Stimulated activated CD4-positive, alpha-beta T cell treated with anti-CD3 and anti-CD28 coated beads, Interleukin-15, amount 100 ng/mL, for 48 hours (primary cell): ENCODE data around the gene MMP24.
"Not testable (repeated sequence)": the region's sequence is repeated elsewhere in the genome, so short reads cannot be mapped to it uniquely, and the experiment has no call there.

Source experiments
- DNase-seq, 2 donors: peaks; one replicate each; pipeline ENCODE4 v3.0.0-alpha.2; 2020; ENCODE audit warnings: low read depth in 2 of 2

The MMP24 gene

GRCh38 chr20:35216541-35216940 is 9.9 kb upstream of the MMP24 start:
- no peak for DNase-seq

DNA sequence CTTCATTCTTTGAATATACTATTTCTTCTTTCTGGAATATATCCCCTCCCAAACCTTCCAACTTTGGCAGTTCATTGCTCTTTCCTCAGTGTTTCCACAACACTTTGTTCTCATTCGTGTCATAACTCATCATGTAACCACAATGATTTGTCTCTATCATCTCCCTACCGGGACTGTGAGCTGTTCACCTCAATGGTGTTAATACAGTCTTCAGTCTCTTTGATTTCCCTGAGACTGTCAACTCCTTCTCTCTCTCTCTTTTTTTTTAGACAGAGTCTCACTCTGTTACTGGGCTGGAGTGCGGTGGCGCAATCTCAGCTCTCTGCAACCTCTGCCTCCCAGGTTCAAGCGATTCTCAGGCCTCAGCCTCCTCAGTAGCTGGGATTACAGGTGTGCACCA is 2.5 kb upstream of the MMP24 start:
- DNase-seq, result no peak

GRCh38 chr20:35224536-35224935 is 2.0 kb upstream of the MMP24 start:
- DNase-seq, result no peak

- DNase-seq, result no peak
Observed at GRCh38 chr20:35225319-35226125, 968 bp upstream of the MMP24 start.

DNA sequence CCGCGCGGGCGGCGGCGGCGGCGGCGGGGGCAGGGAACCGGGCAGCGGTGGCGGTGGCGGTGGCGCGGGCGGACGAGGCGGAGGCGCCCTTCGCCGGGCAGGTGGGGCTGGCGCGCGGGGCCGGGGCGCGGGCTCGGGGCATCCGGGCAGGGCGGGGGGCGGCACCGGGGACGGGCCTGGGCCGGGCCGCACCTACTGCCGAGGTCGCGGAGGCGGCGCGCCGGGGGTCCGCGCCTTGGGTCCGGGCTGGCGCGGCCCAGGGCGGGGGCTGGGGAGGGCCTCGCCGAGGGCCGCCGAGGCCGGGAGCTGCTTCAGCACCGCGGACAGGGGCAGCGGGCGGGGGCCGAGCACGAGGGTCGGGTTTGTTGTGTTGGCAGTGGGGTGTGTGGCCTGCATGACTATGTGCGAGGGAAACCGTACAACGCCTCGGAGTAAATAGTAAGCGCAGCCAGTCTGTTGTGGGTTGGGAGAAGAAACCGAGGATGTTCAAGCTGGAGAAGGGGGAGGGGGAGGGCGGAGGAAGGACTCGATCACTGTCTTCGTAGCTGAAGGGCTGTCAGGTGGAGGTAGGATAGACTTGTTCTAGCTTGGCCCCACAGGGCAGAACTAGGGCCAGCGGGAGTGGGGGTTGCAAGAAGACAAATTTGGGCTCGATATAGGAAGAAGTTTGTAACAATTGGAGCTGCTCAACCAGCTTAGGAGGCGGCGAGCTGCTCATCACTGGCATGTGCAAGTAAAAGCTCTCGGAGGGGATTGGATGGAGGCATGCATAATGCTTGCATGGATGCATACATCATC is 593 bp downstream of the MMP24 start:
- DNase-seq, result peak; percentile 13 to 35

DNA sequence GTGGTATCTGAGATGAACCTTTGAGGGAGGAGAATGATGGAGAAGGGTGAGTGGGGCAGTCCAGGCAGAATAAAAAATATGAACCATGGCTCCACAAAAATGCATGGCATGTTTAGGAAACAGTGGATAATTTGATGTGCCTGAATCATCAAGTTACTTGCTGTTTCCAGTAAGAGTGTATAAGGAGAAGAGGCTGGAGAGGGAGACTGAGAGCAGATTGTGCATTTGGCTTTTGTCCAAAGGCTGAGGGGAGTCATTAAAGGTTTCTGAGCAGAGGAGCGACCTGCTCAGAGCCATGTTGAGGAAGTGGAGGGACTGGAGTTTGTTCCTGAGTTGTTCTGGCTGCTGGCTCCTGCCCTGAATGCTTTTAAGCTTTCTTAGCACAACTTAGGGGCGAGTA is 6.1 kb downstream of the MMP24 start:
- DNase-seq, result no peak

GRCh38 chr20:35235881-35236280 is 9.4 kb downstream of the MMP24 start:
- no peak for DNase-seq

DNA sequence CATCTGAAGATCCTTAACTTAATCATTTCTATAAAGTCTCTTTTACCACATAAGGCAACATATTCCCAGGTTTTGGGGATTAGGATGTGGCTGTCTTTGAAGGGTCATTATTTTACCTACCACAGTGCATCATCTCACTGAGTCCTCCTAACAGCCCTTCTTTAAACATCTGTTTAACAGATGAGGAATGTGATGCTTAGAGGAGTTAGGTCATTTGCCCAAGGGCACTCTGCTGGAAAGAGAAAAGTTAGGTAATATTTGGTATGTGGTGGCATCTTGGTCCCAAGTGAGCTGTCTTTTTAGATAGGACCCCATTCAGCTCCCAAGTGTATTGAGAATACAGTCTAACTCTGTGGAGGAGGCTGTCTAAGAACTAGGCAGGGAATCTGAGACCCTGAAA is 11.0 kb downstream of the MMP24 start:
- DNase-seq, result no peak

- no peak for DNase-seq
Observed at GRCh38 chr20:35238170-35238569, 11.7 kb downstream of the MMP24 start.

DNA sequence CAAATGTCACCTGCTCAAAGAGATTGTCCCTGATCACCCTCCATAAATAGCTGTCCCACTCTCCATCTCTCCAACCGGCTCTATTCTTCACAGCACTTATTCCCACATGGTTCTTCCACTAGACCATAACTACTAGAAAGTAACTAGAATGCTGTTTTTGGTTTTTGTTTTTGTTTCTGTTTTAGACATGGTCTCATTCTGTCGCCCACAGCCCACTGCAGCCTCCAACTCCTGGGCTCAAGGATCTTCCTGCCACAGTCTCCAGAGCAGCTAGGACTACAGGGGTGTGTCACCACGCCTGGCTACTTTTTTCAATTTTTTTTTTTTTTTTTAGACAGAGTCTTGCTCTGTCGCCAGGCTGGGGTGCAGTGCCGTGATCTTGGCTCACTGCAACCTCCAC is 12.2 kb downstream of the MMP24 start:
- no peak for DNase-seq

GRCh38 chr20:35240083-35240810 is 13.8 kb downstream of the MMP24 start:
- DNase-seq, result no peak

DNA sequence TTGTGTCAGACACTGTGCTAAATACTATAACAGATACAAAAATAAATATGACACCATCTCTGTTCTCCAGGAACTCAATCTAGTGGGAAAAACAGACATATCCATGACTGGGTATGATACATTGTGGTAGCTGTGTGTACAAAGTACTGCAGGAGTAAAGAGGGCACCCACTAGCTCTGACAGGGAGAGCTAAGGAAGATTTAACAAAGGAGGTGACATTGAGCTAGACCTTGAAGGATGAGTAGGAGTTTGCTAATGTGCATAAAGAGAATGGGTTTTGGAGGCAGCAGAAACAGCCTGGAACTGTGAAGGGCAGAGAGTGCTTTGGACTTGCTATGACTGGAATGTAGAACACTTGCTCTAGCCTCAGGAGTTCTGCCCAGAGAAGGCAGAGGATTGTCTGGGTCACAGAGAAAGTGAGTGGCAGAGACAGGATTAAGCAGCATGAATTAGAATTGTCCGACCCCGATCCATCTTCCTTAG is 14.4 kb downstream of the MMP24 start:
- DNase-seq, result no peak

DNA sequence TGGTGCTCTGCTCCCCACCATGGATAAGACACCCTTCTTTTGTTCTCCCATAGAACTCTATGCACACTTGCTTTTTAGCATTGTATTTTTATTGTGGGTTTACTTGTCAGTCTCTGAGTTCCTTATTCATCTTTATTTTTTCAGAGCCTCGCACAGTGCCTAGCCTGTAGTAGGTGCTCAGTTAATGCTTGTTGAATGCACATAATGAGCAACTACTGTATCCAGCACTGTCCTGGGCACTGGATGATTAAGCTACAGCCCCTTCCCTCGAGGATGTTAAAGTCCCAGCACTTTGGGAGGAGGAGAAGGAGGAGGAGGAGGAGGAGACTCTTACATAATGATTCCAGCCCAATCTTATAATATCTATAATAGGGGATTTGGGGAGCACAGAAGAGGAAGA is 16.8 kb downstream of the MMP24 start:
- no peak for DNase-seq

DNA sequence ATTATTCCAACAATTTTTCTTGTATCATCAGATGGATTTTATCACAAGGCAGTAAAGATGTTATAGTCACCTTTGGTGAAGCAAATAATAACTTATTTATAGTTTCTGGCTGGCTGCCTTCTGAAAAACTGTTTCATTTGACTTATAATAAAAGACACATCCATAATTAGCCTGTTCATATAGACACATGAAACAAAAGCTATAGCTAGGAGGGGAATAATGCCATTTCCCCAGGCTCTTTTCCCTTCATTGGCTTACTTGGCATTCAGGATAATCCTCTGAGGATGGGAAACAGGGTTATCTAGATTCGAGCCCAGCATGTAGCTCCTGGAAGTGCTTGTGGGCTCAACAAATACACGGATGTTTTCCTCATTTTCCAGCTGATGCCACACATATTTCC is 17.5 kb downstream of the MMP24 start:
- no peak for DNase-seq

DNA sequence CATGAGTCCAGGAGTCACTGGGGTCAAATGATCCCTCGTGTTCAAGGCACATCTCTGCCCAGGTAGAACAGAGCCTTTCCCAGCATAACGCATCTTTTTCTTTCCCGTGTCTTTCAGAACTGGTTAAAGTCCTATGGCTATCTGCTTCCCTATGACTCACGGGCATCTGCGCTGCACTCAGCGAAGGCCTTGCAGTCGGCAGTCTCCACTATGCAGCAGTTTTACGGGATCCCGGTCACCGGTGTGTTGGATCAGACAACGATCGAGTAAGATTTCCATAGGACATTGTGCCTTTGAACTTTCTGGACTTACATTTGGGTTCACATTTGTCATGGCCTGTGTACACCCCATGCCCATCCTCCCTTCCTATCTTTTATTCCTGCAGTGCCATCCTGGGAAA is 20.2 kb downstream of the MMP24 start:
- no peak for DNase-seq

GRCh38 chr20:35248641-35249475 is 22.4 kb downstream of the MMP24 start:
- DNase-seq, result no peak

- DNase-seq, result no peak
Observed at GRCh38 chr20:35251613-35251940, 25.1 kb downstream of the MMP24 start.

DNA sequence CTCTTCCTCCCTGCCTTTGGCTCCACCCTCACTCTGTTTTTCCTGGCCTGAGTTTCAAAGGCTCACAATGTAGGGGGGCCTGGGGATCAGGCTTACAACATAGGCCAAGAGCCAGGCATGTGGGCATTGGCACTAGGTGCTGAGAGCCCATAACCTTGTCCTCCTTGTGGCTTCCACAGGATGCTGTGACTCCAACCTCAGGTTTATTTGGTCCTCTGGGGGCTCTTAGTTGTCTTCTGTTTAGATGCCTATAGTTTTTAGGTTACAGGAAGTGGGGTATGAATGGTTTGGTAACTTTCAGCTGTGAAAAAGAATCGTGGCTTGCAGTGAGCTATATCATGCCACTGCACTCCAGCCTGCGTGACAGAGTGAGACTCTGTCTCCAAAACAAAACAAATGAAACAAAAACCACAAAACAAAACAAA is 25.6 kb downstream of the MMP24 start:
- no peak for DNase-seq

- not testable (repeated sequence) for DNase-seq
Observed at GRCh38 chr20:35252598-35252997, 26.1 kb downstream of the MMP24 start.

GRCh38 chr20:35253010-35253409 is 26.5 kb downstream of the MMP24 start:
- DNase-seq, result no peak

GRCh38 chr20:35254448-35254999 is 28.0 kb downstream of the MMP24 start:
- DNase-seq, result no peak
